Anterior cingulate cortex (tissue), 58 donors: ENCODE results near the gene WDR43.

Experiments
- DNase-seq, 58 donors: peaks; one replicate each; lab custom pipeline; 2025; lab: John Stamatoyannopoulos, UW

WDR43 gene

GRCh38 chr2:28908172-28908571, 13.7 kb downstream of the WDR43 start:
- DNase-seq, result no peak

DNA sequence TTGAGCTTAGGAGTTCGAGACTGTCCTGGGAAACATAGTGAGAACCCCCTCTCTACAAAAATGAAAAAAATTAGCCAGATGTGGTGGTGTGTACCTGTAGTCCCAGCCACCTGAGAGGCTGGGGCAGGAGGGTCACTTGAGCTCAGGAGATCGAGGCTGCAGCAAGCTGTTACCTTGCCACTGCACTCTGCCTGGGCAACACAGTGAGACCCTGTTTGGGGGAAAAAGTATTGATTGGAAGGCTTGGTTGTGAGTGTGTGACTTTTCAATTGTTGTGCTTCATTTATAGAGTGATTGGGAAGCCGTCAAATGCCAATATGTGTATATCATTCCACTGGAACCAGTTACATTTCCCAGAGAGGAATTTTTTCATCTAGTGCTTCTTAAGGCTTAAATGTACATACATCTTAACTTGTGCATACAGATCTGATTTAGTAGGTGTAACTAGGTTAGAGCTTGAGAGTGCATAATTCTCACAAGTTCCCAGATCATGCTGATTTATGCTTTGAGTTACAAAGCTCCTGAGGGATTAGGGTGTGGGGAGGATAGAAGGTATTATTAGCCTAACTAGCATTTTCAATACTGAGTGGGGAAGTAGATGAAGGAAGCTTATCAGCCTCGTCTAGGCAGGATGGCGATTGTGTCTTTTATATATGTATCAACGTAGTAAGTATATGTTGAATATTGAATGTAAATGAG, 15.3 kb downstream of the WDR43 start:
- no peak for DNase-seq

DNA sequence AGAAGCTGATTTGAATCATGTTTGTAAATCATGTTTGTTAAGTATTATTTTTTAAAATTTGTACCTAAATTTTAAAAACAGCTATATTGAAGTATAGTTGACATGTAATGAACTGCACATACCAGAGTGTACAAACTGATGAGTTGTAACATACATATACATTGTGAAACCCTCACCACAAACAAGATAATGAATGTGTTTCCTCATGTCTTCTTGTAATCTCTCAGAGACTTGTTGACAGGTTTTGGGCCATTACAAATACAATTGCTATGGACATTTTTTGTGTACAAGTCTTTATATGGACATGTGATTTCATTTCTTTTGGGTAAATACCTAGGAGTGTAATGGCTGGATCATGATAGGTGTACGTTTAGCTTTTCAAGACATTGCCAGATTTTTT, 21.5 kb downstream of the WDR43 start:
- no peak for DNase-seq

DNA sequence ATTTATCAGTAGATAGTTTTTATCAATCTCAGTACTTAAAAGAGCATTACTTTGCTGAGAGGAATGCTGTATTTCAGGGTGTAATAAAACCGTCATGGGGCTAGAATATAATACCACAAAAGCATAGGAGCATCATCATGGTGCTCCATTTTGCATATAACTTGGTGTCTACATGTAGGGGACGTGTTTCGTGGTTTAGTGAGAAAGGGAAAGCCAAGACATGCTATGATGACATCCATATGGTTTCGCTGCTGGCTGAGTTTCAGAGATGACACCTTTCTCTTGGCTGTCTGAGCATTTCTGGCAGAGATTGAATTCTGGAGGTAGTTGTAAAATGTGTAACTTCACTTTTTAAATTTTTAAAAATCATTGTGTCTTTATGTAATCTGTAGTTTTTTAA, 32.4 kb downstream of the WDR43 start:
- peak in 3 of 58 donors; percentile 0 to 3 (median 2) for DNase-seq

- no peak for DNase-seq
Observed at GRCh38 chr2:28927469-28927868, 33.0 kb downstream of the WDR43 start.

DNA sequence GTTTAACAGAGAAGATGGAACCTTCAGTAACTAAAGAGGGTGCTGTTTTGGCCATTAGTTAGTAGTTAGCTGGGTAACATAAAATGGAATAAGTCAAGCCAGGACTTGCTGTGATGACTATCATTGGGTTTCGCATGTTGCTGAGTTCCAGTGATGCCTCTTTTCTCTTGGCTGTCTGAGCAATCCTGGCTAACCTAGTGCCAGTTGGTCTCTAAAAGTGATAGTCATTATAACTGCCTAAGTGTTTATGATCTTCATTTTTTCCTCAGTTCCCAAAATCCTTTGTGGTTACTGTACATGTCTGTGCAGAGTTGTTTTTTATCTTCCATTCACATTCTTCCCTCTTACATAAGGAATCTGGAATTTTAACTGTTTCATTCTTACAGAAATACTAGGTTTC, 33.4 kb downstream of the WDR43 start:
- DNase-seq, result no peak

DNA sequence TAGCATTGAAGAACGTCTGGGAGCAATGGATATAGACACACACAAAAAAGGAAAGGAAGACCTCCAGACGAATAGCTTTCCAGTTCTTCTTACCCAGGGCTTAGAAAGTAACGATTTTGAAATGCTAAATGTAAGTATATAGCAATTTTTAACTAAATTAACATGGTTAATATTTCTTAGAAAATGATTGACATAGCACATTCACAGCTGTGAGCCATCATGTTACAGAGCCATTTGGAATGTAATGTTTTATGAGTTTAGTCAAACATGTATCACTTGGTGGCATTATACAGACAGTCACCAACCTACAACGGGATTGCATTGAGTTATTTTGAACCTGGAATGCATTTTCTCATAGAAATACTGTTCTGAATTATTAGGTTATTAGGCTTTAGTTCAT, 35.1 kb downstream of the WDR43 start:
- DNase-seq, result no peak

- DNase-seq, result no peak
Observed at GRCh38 chr2:28930205-28930604, 35.7 kb downstream of the WDR43 start.

DNA sequence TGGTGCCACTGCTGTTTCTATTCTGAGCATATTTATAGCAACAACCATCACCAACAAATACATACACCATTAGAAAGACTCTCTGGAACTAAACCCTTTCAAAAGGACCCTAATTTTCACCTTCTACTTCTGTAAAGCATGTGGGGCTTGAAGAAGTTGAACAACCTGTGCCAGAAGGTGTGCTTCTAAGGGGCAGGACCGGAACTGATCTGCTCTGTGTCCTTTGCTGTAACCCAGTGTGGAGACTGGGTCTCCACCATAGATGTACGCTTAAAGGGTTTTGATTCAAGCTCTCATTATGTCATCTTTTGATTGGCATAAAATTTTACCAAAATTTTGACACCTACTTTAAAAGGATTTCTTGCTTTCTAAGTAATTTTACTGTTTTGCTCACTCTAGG, 40.3 kb downstream of the WDR43 start:
- DNase-seq, result no peak

- no peak for DNase-seq
Observed at GRCh38 chr2:28941008-28941407, 46.5 kb downstream of the WDR43 start.

GRCh38 chr2:28944535-28945248, 50.2 kb downstream of the WDR43 start:
- no peak for DNase-seq

DNA sequence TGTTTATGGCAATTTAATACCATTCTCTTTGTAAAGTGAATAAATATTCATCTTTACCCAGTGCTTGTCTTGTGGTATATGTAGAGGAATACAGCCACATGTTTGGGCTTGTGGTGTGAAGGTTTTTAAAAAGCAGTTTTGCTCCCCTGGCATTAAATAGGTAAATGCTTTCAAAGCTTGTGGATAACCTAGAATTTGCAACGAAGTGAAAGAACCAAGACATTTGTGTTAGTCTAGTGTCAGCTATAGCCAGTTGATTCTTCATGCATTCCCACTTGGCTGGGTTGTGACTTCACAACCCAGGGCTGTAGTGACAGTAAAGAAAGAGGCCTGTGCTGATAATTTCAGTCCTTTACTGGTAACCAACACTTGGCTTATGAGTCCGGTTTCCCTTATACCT, 53.7 kb downstream of the WDR43 start:
- DNase-seq, result no peak

DNA sequence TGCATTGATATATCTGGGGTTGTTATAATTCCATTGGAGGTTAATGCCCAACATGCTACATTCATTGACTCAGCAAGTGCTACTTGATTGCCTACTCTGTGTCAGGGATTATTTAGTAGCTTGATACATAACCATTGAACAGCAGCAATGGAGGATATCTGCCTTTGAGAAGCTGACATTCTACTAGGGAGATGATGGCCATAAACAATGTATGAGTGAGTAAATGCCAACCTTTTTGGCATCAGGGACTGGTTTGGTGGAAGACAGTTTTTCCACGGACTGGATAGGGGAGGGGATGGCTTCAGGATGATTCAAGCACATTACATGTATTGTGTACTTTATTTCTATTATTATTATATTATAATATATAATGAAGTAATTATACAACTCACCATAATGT, 54.7 kb downstream of the WDR43 start:
- DNase-seq, result no peak

DNA sequence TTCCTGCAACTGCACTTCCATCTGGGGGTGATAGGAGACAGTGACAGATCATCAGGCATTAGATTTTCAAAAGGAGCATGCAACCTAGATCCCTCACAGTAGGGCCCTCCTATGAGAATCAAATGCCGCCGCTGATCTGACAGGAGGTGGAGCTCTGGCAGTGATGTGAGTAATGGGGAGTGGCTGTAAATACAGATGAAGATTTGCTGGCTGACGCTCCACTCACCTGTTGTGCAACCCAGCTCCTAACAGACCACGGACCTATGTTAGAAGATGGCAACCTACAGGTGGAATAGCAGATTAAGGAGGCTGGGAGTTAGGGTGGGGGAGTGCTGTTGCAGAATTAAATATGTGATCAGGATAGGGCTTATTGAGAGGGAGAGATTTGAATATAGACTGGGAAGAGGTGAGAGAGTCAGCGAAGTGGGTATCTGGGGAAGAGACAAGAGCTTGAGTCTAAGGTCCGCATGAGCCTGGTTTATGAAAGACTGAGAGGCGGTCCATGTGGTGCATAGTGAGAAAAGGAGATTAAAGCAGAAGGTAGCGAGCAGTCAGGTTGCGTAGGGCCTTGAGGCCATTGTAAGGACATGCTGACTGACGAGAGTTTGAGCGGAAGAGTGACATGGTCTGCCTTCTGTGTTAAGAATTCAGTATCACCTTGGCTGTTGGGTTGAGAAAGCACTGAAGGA, 55.3 kb downstream of the WDR43 start:
- DNase-seq, result no peak

DNA sequence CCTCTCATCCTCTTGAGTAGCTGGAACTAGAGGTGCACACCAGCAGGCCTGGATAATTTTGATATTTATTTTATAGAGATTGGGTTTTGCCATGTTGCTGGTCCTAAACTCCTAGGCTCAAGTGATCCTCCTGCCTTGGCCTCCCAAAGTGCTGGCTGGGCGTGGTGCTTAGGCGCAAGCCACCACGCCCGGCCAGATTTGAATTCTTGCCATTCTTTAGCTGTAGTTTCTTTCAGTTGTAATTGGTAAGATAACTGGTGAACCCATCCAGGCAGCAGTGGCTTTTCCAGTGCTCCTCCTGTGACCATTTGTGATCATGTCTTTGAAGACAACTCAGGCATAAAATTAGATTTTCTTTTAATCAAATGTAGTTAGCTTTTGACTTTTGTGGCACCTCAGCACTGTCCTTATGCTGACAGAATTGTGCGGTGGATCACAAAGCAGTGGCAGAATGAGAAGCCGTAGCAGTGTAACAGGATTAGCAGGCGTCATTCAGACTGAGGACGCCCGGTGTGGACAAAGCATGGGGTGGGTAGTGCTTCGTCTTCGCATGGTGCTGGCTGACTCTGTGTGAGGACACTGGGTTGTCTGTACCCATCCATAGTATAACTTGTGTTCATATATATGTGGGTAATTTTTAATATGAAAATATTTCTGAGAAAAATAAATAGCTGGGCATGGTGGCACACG, 56.6 kb downstream of the WDR43 start:
- DNase-seq, result no peak

DNA sequence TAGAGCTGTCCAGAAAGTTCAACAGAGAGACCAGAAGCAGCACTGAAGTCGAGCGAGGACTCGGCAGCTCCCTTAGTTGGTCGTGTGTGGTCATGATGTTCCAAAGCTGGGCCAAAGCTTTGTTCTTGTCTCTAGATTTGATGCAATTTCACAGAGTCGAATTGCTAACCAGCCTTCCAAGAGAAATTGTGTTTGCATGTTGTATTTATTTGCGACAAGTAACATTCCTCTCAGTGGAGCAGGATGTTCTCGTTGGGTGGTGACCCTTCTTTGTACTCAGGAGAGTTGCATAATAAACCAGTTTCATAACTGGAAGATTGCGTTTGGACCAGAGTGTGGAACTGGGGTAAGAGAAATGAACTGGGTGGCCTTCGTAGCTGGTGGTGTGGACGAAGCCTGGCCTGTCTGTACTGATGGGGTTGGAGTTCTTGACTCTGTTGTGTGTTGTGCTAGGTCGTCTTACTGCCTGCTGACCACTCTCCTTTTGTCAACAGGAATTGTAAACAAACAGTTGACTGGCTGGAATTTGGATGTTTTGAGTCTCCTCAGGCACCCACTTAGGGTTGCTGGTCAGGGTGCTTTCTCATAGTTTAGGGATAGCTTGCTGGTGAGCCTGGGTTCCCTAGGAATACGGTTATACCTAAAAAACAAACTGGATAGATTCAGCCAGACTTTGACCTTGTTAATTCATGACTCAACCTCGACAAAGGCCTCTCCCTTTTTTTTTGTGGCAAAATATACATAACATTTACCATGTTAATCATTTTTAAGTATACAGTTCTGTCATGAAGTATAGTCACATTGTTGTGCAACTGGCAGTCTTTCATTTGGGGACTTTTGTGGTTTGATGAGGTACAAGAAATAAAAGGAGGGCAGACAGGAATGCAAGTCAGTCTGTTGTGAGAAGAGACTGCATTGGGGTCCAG, 57.7 kb downstream of the WDR43 start:
- no peak for DNase-seq

- DNase-seq, result no peak
Observed at GRCh38 chr2:28952836-28953211, 58.4 kb downstream of the WDR43 start.

- DNase-seq, result no peak
Observed at GRCh38 chr2:28955467-28955866, 61.0 kb downstream of the WDR43 start.

DNA sequence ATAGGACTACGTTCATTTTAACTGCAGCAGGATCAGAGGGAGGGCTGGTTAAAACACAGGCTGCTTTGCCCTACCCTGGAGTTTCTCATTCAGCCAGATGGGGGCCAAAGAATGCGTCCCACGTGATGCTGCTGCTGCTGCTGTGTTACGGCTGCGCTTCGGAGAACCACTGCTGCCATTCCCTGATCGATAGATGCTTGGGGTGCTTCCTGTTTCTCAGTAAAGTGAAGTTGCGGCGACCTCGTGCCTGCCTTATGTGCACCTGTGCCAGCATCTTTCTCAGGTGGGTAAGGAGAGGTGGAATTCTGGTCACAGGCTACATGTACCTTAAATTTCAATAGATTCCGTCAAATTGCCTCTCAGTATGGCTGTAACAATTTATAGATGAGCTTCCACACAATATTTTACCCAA, 62.0 kb downstream of the WDR43 start:
- peak in 13 of 58 donors; percentile 6 to 57 (median 25) for DNase-seq

DNA sequence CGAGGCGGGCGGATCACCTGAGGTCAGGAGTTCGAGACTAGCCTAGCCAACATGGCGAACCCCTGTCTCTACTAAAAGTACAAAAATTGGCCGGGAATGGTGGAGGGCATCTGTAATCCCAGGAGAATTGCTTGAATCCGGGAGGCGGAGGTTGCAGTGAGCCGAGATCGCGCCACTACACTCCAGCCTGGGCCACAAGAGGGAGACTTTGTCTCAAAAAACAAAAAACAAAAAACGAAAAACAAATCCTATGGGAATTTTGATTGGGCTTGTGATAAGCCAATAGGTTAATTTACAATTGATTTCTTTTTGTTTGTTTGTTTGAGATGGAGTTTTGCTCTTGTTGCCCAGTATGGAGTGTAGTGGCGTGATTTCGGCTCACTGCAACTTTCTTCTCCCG, 62.4 kb downstream of the WDR43 start:
- DNase-seq, result peak in 2 of 58 donors; percentile 37 to 42
